GM23338 (cell line): ENCODE results near the gene CDC26.

Experiments
- CTCF ChIP-seq, 2 experiments: fragments of 200-600 bp in 1 of 2; sonication (generic) in 1 of 2; conservative IDR thresholded peaks; 2 replicates each; pipeline versions ENCODE4 v1.5.1 to v1.6.1; 2016 to 2017; ENCODE audit warnings: antibody characterized with exemption in 2 of 2, low read depth in 2 of 2, mild to moderate bottlenecking in 2 of 2, moderate library complexity in 1 of 2
- EZH2 ChIP-seq: fragments of 200-600 bp; sonication (generic); IDR thresholded peaks from one replicate; pipeline ENCODE4 v1.8.0; 2017; ENCODE audit warnings: antibody characterized with exemption, mild to moderate bottlenecking, low read depth; ENCODE audit not compliant: unreplicated experiment
- EZH2phosphoT487 ChIP-seq: fragments of 200-600 bp; sonication (generic); IDR thresholded peaks from one replicate; pipeline ENCODE4 v1.8.1; 2018; ENCODE audit warnings: antibody characterized with exemption; ENCODE audit not compliant: unreplicated experiment
- POLR2AphosphoS5 ChIP-seq: IDR thresholded peaks from 2 replicates; pipeline ENCODE4 v1.6.1; 2016; ENCODE audit warnings: antibody characterized with exemption, low read depth
- REST ChIP-seq: IDR thresholded peaks from one replicate; pipeline ENCODE4 v1.6.1; 2018; ENCODE audit warnings: antibody characterized with exemption; ENCODE audit not compliant: unreplicated experiment

GRCh38 chr9:113302792-113303418, 27.5 kb upstream of the CDC26 start, which contains the start of gene RNF183:
- no peak for TF ChIP-seq CTCF (conservative IDR thresholded peaks at IDR 0.05; ENCODE audit: low read depth in 2 of 2)
- TF ChIP-seq REST, result no peak
- no peak for TF ChIP-seq EZH2
- no peak for TF ChIP-seq EZH2phosphoT487
- TF ChIP-seq POLR2AphosphoS5, result no peak
